DMS 273 treated with DMSO at 0.1 percent for 48 hours (cell line): ENCODE data around the gene FES.
"Not testable (repeated sequence)": the region's sequence is repeated elsewhere in the genome, so short reads cannot be mapped to it uniquely, and the experiment has no call there.

ENCODE experiments used
- DNase-seq: peaks from one replicate; lab custom pipeline; 2025; lab: John Stamatoyannopoulos, UW

FES gene

DNA sequence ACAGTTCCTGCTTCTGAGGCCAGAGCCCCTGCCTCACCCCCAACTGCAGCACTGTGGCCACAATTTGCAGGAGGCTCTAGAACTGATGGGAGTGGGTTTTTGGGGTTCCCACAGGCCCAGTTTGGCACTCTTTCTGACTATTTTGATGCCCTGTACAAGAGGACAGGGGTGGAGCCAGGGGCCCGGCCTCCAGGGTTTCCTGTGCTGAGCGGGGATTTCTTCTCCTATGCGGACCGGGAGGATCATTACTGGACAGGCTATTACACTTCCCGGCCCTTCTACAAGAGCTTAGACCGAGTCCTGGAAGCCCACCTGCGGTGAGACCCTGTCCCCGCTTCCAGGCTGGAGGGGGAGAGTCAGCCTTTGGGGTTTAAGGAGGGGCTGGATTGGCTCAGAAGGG is 25.7 kb downstream of the FES start:
- DNase-seq = no peak

DNA sequence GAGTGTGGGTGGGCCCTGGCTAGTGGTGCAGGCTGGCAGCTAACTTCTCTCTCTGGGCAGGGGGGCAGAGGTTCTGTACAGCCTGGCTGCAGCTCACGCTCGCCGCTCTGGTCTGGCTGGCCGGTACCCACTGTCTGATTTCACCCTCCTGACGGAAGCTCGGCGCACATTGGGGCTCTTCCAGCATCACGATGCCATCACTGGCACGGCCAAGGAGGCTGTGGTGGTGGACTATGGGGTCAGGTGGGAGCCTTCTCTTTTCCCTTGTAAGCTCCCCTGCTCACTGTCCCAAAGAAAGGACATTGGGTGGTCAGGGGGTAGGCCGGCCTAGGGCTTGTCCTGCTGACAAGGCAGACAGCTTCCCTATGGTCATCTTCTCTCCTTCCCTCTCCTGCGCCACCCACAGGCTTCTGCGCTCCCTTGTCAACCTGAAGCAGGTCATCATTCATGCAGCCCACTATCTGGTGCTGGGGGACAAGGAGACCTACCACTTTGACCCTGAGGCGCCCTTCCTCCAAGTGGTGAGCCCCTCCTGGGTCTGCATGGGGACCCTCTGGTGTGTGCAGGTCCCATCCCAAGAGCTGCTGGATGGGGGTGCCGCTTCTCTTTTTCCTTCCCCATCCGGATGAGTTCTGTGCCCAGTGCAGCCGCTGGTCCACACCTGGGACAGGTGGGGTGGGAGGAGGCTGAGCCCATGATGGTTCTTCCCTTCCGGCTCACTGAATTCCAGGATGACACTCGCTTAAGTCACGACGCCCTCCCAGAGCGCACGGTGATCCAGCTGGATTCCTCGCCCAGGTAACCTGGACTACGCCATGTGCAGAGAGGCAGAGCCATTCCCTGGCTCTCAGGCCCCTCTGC is 26.4 kb downstream of the FES start:
- no peak for DNase-seq

DNA sequence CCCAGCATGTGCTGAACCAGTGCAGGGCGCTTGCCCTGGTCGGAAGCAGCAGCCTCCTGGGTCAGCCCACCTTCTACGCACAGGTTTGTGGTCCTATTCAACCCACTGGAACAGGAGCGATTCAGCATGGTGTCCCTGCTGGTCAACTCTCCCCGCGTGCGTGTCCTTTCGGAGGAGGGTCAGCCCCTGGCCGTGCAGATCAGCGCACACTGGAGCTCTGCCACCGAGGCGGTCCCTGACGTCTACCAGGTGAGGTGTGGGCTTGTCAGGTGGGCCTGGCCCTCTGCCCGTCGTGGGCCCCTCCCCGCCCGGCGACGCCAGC is 27.0 kb downstream of the FES start:
- DNase-seq = no peak

DNA sequence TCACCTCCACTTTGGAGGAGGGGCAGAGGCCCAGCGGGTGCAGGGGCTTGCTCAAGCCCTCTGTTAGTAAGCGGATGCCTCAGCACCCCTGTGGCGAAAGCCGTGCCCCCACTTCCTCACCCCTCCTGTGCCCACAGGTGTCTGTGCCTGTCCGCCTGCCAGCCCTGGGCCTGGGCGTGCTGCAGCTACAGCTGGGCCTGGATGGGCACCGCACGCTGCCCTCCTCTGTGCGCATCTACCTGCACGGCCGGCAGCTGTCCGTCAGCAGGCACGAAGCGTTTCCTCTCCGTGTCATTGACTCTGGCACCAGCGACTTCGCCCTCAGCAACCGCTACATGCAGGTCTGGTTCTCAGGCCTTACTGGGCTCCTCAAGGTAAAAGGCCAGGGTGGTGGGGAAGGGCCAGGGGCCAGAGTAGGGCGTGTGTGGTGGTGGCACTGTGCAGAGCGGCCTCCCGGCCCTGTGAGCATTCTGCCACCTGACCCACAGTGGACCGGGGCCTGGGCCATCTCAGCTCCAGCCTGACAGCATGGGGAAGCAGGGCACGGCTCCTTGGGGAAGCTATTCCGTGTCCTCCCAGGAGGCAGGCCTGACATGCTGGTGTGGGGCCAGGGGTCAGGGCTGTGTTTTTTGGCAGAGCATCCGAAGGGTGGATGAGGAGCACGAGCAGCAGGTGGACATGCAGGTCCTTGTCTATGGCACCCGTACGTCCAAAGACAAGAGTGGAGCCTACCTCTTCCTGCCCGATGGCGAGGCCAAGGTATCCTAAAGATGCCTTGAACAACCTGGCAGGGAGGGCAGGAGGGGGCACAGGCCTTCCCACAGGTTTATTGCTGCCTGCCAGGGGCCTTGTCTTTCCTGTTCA is 27.8 kb downstream of the FES start:
- DNase-seq = no peak

DNA sequence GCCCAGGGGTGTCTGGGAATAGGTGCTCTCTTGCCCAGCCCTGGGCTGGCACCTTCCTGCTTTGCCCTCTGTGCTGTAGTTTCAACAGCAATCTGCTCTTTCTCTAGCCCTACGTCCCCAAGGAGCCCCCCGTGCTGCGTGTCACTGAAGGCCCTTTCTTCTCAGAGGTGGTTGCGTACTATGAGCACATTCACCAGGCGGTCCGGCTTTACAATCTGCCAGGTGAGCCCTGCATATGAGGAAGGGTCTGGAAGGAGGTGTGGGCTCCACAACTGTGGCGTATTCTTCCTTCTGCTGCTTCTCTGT is 28.4 kb downstream of the FES start:
- no peak for DNase-seq

DNA sequence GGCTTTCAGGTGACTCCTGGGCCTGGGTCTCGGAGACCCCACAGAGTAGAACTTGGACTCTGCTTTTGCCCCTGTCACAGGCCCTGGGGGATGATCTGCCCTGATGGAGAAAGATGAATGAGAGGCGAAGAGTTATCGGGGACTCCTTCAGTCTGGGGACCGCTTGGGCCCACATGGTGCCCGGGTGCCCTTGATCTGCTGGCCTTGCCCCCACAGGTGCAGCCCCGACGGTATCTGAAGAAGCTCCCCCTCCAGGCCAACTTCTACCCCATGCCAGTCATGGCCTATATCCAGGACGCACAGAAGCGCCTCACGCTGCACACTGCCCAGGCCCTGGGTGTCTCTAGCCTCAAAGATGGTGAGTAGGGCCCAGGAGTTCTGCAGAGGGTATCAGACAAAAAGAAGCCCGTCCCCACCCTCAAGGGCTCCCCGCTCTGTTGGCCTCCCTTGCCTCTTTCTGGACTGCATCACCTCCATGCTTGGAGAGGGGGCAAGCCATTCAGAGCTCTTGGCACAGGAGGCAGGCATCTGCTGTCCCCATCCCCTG is 29.2 kb downstream of the FES start:
- DNase-seq = no peak

DNA sequence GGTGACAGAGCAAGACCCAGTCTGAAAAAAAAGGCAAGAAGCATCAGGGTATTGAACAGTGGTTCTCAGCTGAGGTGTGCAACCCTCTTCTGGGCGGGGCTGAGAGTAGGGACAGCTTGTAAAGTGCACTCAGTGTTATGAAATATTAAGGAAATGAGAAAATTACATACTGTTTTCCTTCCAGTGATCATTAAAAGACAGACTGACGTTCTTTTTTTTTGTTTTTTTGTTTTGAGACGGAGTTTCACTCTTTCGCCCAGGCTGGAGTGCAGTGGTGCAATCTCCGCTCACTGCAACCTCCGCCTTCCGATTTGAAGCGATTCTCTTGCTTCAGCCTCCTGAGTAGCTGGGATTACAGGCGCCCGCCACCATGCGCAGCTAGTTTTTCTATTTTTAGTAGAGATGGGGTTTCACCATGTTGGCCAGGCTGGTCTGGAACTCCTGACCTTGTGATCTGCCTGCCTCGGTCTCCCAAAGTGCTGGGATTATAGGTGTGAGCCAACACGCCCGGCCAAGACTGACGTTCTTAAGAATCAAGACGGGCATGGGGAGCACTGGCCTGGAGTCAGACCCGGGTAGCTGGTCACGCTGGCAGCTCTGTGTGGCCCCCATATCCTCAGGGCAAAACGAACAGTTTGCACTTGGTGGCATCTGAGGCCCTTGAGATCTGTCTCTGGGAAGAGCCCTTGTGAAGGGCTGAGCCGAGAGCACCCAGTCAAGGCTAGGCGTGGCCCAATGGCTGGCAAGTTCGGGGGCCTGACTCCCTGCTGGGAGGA is 30.2 kb downstream of the FES start:
- no peak for DNase-seq

DNA sequence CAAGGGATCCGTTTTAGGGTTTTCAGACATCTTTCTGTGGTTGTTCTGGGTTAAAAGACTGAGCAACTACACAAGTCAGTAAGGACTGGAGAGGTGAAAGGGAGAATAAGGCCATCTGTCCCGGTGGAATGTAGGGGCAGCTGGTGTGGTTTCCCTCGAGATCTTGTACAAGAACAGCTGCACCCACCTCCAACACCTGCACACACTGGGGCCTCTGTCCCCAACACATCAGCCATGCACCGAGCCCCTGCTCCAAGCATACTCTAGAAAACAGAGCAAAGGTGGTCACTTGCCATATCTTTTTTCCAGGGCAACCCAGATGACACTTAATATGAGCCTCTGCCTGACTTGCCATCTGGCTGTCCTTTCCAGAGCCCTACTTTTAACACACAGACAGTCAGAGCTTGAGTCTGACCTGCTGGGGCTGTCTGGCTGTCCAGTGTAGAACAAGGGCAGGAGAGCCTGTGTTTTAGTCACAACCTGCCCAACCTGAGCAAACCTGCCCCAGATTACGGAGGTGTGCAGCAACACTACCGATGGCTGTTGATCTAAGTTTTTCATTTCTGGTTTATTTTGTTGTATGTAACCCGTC is 31.0 kb downstream of the FES start:
- peak; percentile 39 for DNase-seq

DNA sequence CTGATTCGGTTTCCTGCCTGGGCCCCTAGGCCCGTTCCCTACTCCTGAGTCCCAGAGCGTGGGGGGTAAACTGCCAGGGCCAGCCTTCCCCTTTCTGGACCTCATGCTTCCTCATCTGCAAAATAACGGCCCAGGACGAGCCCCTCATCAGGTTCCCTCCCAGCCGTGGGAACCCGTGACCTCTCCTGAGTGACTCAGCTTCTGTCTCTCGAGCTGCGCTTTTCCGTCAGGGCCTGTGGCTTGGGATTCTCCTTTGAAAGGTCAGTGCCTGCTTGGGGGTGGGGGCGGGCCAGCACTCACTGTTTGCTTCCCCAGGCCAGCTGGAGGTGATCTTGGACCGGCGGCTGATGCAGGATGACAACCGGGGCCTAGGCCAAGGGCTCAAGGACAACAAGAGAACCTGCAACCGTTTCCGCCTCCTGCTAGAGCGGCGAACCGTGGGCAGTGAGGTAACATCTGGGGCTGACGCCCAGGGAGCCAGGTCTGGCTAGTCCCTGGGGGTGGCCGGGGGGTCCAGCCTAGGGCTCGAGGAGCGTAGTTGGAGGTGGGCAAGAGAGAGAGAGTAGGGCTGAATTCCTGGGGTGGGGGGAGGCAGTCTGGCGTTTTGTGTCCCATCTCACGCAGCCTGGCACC is 31.6 kb downstream of the FES start:
- DNase-seq = no peak

DNA sequence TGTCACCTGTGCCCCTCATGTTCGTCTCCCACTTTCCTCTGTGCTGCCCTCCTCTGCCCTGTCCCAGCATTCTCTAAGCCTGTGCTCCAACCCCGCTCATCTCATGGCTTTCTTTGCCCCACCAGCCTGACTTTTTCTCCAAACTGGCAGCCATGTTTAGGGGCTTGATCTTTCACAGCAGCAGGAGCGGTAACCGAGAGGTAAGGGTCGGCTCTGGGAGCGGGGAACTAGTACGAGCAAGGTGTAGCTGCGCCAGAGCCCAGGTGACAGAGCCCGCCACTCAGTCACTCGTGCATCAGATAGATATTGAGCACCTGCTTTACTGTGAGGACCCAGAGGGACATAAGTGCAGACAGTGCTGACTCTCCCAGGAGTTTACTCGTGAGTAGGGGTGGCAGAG is 32.2 kb downstream of the FES start:
- no peak for DNase-seq

DNA sequence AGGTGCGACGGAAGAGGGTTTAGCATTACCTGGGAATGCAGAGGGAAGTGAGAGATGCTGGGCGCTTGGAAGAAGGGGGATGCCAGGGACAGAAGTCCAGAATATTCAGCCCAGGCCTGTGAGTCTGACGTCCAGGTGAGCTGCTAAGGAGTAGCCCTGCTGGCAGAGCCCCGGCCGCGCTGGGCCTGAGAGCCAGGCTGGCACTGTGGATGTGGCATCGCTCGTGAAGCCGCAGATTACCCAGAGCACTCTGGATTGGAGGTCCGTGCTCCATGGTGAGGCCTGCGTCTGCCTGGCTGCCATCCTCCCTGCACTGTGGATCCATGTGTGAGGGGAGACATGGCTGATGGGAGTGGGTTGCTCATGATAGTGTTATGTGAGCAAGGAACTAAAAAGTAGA is 33.3 kb downstream of the FES start:
- no peak for DNase-seq

DNA sequence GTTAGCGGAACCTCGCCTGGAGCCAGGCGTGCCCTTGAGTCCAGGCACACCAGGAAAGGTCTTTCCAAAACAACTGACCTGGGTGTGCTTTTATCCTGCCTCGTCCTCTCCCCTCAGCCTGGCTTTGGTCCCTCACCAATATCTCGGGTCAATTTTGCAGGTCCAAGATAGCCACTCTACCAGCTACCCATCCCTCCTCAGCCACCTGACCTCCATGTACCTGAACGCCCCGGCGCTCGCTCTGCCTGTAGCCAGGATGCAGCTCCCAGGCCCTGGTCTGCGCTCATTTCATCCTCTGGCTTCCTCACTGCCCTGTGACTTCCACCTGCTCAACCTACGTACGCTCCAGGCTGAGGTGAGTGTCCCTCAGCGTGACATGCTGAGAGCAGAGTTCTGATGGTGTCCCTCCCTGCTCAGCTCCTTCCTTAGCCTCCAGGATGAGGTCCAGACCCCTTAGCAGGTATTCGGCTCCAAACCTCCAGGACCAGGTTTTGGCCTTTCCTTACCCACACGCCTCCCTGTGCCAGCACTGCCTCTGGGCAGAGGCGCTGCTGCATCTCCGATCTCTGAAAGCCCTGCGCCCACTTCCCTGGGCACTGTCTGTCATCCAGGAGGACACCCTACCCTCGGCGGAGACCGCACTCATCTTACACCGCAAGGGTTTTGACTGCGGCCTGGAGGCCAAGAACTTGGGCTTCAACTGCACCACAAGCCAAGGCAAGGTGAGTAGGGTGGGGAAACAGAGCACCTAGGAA is 33.9 kb downstream of the FES start:
- no peak for DNase-seq

DNA sequence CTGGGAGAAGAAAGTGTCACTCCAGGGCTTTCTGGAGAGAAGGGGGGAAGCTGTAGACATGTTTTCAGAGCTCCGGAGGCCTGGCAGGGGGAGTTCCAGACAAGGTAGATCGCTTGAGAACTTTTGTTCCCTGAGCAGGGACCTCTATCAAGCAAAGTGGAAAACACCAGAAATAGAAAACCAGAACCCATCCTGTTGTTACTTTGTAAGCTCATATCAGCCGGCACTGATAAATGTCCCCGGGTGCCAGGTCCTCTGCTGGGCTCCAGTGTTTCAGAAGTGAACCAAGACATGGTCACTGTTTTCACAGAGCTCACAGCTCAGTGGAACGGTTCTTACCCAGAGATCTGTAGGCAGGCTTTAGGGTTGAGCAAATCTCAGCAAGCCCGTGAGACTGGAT is 34.5 kb downstream of the FES start:
- no peak for DNase-seq

DNA sequence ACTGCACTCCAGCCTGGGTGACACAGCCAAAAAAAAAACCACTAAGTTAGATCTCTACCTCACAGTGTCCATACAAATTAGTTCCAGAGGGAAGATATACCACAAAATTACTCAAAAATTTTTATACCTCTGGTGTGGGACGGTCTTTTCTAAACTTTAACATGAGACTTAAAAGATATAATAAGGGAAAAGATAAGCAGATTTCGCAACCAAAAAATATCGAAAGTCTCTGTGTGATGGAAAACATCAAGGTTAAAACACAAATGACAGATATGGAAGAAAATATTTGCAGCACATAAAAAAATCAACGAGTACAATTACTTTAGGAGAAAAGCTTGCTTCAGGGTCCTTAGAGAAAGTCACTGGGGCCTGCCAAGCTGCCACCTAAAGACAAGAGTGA is 37.6 kb downstream of the FES start:
- DNase-seq = no peak

DNA sequence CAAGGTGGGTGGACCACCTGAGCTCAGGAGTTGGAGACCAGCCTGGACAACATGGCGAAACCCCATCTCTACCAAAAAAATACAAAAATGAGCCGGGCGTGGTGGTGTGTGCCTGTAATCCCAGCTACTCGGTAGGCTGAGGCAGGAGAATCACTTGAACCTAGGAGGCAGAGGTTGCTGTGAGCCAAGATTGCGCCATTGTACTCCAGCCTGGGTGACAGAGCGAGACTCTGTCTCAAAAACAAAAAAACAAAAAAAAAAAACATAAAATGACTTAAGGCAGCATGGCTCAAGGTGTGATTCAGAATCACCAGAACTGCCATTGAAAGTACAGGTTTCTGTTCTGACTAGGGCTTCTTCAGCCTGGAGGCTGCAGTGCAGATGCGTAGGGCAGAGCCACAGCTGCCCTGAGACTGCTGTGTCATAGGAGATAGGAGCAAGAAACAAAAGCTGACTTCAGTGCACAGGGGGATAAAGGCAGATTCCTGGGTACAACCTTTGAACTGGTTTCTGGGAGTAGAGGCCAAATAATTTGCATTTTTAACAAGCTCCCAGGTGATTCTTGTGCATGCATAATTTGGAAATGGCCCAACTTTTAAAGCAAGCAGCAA is 38.5 kb downstream of the FES start:
- DNase-seq = not testable (repeated sequence)

DNA sequence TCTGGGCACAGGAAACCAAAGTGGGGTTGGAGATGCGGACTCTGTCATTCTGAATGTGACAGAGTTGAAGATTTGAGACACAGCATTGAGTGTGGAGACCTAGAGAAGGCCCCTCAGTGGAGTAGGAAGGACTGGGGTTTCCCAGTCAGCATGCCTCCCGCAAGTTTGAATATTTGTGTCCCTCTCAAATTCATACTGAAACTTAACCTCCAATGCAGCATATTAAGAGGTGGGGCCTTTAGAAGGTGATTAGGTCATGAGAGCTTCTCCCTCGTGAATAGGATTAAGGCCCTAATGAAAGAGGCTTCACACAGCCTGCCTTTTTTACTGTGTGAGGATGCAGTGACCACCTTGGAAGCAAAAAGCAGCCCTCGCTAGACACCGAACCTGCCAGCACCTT is 40.1 kb downstream of the FES start:
- DNase-seq = no peak

DNA sequence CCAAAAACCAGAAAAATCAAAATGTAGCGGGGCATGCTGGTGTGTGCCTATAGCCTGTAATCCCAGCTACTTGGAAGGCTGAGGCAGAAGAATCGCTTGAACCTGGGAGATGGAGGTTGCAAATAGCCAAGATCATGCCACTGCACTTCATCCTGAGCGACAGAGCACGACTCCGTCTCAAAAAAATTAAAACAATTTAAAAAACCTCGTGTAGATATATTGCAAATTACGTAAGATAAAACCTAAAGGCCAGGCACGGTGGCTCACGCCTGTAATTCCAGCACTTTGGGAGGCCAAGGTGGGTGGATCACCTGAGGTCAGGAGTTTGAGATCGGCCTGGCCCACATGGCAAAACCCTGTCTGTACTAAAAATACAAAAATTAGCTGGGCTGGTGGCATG is 42.5 kb downstream of the FES start:
- not testable (repeated sequence) for DNase-seq

DNA sequence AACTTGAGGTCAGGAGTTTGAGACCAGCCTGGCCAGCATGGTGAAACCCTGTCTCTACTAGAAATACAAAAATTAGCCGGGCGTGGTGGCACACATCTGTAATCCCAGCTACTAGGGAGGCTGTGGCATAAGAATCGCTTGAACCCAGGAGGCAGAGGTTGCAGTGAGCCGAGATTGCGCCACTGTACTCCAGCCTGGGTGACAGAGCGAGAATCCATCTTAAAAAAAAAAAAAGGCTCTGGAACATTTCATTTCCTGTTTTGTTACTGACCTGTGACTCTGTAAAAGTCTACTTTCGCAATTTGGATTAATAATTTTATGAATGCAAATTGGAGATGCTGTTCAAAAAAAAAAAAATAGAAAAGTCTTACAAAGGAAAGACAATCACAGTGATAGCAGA is 43.8 kb downstream of the FES start:
- DNase-seq = not testable (repeated sequence)

DNA sequence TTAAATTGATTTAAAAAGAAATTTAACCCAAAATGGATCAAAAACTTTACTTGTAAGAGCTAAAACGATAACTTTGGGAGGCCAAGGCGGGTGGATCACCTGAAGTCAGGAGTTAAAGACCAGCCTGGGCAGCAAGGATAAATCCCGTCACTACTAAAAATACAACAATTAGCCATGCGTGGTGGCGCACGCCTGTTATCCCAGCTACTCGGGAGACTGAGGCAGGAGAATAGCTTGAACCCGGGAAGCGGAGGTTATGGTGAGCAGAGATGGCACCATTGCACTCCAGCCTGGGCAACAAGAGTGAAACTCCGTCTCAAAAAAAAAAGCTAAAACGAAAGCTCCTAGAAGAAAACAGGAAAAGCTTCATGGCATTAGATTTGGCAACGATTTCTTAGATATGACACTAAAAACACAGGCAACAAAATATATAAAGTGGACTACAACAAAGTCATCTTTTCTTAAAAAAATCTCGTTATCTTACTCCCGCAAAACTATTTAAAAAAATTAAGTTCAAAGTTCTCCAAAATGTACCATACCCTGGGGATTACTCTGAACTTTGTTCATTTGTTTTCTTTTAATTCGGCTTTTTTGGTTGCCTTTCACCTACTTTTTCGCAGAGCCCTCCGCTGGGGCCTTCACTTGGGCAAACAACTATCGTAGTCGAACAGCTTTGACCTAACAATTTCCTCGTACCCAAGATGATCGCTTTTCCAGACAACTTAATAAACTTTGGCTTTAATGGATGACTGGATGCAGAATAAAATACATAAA is 45.1 kb downstream of the FES start:
- DNase-seq = no peak
